Measurements from ENCODE around the gene DKK2.

DNA sequence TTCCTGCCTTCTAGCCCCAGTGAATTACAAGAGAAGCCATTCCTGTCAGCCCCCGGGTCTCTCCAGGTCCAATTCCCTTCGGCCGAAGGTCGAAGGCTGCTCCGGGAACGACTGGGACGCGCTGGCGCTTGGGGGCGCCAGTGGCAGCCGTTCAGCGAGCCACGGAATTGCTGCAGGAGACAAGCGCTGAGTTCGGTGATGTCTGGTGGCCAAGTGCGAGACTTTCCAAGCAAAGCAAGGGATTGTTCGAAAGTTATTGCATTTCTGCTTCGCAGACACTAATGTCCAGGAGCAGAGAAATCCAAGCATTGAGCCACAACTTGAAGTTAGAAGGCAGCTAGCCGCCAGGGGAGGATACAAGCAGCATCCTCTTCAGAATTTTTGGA, 1.1 kb upstream of the DKK2 start:
- TF ChIP-seq NRF1 (IDR thresholded peaks at IDR 0.05; ENCODE audit: low read depth, low read length) (no peak; the same call in 1 of the 2 replicates), JUND (IDR thresholded peaks at IDR 0.05) (no peak), TAF1 (IDR thresholded peaks at IDR 0.05; ENCODE audit: borderline replicate concordance, low read depth, low read length) (no peak)
- TF ChIP-seq, protein P1, sequence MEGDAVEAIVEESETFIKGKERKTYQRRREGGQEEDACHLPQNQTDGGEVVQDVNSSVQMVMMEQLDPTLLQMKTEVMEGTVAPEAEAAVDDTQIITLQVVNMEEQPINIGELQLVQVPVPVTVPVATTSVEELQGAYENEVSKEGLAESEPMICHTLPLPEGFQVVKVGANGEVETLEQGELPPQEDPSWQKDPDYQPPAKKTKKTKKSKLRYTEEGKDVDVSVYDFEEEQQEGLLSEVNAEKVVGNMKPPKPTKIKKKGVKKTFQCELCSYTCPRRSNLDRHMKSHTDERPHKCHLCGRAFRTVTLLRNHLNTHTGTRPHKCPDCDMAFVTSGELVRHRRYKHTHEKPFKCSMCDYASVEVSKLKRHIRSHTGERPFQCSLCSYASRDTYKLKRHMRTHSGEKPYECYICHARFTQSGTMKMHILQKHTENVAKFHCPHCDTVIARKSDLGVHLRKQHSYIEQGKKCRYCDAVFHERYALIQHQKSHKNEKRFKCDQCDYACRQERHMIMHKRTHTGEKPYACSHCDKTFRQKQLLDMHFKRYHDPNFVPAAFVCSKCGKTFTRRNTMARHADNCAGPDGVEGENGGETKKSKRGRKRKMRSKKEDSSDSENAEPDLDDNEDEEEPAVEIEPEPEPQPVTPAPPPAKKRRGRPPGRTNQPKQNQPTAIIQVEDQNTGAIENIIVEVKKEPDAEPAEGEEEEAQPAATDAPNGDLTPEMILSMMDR (IDR thresholded peaks at IDR 0.05) = peak; percentile 81
- TF ChIP-seq, protein P2, sequence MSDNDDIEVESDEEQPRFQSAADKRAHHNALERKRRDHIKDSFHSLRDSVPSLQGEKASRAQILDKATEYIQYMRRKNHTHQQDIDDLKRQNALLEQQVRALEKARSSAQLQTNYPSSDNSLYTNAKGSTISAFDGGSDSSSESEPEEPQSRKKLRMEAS (IDR thresholded peaks at IDR 0.05; ENCODE audit: low read depth) = peak; percentile 47; the same call in 1 of the 2 replicates
